Adrenal gland (tissue), 5 donors: ENCODE data around the gene MYO1E.

ENCODE experiments used
- CTCF ChIP-seq, 6 experiments: fragments of 450-650 bp in 4 of 6; fragments of 200-600 bp in 2 of 6; sonication (generic) in 1 of 6; IDR thresholded peaks; 1 replicate in 5 of 6; 2 replicates in 1 of 6; pipeline versions ENCODE4 v1.5.1 to v1.8.0; 2016 to 2021; ENCODE audit warnings: antibody characterized with exemption in 6 of 6, mild to moderate bottlenecking in 2 of 6, moderate library complexity in 1 of 6
- POLR2A ChIP-seq, 2 donors: fragments of 450-650 bp; IDR thresholded peaks; one replicate each; pipeline ENCODE4 v1.6.1; 2017; ENCODE audit warnings: antibody characterized with exemption in 2 of 2, mild to moderate bottlenecking in 2 of 2, moderate library complexity in 1 of 2
- donor health status: DM: no; HTN: no; CAD: no.

- TF ChIP-seq CTCF (IDR thresholded peaks at IDR 0.05) = no peak
- TF ChIP-seq POLR2A (IDR thresholded peaks at IDR 0.05) = no peak
Observed at GRCh38 chr15:59236394-59236793, 136.3 kb downstream of the MYO1E start.
